ENCODE measurements around the gene MCTP1.

- TF ChIP-seq CTCF (IDR thresholded peaks at IDR 0.05 in 4 of 5, conservative IDR thresholded peaks at IDR 0.05 in 1 of 5) (no peak), POLR2A (IDR thresholded peaks at IDR 0.05) (no peak)
Measured at GRCh38 chr5:94699562-94699961, 585.3 kb downstream of the MCTP1 start.
